ENCODE results near the gene U2SURP.
"Not testable (repeated sequence)": the region's sequence is repeated elsewhere in the genome, so short reads cannot be mapped to it uniquely, and the experiment has no call there.

The U2SURP gene

DNA sequence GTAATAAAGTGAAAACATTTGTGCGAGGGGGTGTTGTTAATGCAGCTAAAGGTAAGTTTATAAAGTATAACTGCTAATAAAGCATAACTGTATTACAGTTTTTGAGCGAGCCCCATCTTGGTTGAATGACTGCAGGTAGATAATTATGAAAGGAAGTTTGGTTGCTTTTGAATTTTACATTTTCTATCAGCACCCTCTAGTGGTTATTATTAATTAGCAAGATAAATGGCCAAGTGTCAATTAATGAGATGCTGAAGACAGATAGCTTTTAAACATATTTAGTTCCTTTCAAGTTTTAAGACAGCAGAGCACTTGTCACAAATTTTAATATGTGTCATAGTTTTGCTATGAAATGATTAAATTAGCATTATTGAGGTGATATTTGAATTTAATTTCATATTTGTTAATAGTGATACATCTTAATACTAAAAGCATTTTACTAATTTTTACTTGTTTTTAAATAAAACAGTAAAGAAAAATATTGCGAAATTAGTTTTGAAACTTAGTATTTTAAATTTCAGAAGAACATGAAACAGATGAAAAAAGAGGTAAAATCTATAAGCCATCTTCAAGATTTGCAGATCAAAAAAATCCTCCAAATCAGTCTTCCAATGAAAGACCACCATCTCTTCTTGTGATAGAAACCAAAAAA lies 15.1 kb downstream of the U2SURP start:
- H3K4me3 ChIP-seq (ENCODE audit: low read depth, low read length), result no peak overlapping the region
- TF ChIP-seq, protein P1, sequence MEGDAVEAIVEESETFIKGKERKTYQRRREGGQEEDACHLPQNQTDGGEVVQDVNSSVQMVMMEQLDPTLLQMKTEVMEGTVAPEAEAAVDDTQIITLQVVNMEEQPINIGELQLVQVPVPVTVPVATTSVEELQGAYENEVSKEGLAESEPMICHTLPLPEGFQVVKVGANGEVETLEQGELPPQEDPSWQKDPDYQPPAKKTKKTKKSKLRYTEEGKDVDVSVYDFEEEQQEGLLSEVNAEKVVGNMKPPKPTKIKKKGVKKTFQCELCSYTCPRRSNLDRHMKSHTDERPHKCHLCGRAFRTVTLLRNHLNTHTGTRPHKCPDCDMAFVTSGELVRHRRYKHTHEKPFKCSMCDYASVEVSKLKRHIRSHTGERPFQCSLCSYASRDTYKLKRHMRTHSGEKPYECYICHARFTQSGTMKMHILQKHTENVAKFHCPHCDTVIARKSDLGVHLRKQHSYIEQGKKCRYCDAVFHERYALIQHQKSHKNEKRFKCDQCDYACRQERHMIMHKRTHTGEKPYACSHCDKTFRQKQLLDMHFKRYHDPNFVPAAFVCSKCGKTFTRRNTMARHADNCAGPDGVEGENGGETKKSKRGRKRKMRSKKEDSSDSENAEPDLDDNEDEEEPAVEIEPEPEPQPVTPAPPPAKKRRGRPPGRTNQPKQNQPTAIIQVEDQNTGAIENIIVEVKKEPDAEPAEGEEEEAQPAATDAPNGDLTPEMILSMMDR (IDR thresholded peaks at IDR 0.05; ENCODE audit: low read depth, low read length), result no peak

DNA sequence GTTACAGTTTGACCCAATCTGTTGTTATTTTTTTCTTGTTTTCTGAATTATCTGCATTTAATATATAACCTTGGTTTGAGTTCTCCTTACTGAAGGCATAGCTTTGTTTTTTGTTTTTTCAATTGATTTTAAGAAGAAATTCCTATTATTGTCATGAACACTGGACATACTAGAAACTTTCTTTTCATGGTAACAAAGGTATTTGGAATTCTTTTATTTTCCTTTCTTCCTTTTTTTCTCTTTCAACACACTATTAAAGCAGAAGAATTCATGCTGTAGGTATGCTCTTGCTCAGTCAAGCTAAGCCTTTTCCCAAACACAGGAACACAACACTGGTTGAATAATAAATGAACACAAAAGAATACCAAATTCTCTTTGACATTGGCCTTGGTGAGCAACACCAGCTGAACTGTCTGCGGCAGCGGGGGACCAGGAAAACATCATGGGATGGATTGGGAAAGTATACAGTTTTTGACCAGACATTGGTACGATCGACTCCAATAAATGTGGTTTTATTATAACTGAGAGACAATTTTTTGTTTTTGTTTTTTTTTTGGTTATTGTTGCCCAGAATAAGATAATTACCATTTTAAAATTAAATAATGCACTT lies 23.1 kb downstream of the U2SURP start:
- no peak overlapping the region for H3K4me3 ChIP-seq (ENCODE audit: low read depth, low read length)
- TF ChIP-seq, protein P1 (IDR thresholded peaks at IDR 0.05; ENCODE audit: low read depth, low read length), result no peak

DNA sequence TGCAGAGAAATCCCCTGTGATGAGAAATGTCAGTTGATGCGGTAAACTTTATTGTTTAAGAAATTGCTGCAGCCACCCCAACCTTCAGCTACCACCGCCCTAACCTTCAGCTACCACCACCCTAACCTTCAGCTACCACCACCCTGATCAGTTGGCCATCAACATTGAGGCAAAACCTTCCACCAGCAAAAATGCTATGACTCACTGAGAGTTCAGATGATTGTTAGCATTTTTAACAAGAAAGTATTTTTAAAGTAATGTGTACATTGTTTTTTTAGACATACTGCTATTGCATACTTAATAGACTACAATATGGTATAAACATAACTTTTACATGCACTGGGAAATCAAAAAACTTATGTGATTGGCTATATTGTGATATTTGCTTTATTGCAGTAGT lies 30.0 kb downstream of the U2SURP start:
- no peak overlapping the region for H3K4me3 ChIP-seq (ENCODE audit: low read depth, low read length)
- TF ChIP-seq, protein P1 (IDR thresholded peaks at IDR 0.05; ENCODE audit: low read depth, low read length), result no peak

DNA sequence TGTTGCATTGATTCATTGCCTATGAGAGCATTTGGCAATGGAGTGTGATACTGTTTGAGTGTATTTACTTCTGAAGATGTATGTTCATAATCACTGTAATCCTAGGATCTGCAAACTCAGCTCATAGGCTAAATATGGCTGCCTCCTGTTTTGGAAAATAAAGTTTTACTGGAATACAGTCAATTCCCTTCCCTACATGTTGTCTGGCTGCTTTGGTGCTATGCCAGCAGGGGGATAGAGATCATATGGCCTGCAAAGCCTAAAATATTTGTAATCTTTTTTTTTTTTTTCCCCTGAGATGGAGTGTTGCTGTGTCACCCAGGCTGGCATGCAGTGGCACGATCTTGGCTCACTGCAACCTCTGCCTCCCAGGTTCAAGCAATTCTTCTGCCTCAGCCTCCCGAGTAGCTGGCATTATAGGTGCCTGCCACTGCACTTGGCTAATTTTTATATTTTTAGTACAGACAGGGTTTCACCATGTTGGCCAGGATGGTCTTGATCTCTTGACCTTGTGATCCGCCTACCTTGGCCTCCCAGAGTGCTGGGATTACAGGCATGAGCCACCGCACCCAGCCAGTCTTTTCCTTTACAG lies 30.5 kb downstream of the U2SURP start:
- H3K4me3 ChIP-seq (ENCODE audit: low read depth, low read length), result not testable (repeated sequence)

DNA sequence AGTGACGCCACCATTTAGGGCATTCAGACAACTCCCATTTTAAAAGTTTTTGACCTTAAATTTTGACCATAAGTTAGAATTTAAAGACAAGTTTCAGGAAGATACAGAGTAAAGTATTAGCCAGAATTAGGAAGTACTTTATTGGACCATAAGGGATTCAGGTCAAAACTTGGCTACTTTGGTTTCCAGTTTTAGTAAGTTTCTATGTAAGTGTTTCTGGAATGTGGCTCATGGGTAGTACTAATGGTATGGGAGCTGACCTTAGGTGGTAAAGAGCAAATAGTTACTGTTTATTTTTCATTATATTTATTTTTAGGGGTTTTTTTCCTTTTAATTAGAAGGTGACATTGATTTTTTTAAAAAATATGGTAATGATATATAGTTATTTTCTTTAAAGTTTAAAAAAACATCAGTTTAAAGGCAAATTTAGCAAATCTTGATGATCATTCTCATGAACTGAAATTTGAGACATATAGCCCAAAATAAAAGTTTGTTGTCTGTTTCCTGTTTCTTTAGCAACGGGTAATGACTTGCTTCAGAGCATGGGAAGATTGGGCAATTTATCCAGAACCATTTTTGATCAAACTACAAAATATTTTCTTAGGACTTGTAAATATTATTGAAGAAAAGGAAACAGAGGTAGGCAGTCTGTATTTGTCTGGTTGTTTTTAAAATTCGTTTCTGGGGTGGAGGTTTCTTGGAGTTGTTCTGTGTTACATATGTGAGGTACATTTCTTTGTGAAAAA lies 34.3 kb downstream of the U2SURP start:
- TF ChIP-seq, protein P1 (IDR thresholded peaks at IDR 0.05; ENCODE audit: low read depth, low read length), result no peak
- no peak overlapping the region for H3K4me3 ChIP-seq (ENCODE audit: low read depth, low read length)

DNA sequence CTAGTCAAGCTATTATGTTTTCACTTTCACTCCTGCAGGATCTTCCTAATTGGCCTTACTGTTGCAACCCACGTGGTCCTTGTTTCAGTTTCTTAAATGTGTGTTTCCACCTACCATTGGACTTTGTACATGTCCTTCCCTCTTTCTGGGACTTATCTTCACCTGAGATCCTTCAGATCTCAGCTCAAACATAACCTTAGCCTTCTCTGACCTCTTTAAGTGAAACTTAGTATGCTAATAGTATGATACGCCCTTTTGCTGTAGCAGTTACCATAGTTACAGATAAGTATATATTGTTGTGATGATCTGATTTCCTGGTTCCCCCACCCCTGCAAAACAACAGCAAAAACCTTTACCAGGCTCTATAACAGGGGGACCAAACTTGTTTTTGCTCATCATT lies 35.2 kb downstream of the U2SURP start:
- TF ChIP-seq, protein P1 (IDR thresholded peaks at IDR 0.05; ENCODE audit: low read depth, low read length), result no peak
- no peak overlapping the region for H3K4me3 ChIP-seq (ENCODE audit: low read depth, low read length)

DNA sequence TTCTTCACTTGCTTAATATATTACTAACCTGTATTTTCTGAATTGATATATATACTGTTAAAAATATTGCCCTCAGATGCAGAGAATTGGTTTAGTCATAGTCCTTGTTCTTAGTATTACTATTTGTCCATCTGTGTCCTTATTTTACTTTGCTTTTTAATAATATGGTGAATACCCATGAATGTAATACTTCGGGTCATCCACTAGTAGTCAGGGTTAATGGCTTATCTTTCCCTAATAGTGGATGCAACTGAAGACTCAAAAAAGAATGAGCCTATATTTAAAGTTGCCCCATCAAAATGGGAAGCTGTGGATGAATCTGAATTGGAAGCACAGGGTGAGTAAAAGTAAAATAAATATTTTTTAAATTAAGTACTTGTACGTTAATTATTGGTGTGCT lies 36.5 kb downstream of the U2SURP start:
- H3K4me3 ChIP-seq (ENCODE audit: low read depth, low read length), result no peak overlapping the region
- TF ChIP-seq, protein P1 (IDR thresholded peaks at IDR 0.05; ENCODE audit: low read depth, low read length), result no peak
